ENCODE results near the gene STARD8.

DNA sequence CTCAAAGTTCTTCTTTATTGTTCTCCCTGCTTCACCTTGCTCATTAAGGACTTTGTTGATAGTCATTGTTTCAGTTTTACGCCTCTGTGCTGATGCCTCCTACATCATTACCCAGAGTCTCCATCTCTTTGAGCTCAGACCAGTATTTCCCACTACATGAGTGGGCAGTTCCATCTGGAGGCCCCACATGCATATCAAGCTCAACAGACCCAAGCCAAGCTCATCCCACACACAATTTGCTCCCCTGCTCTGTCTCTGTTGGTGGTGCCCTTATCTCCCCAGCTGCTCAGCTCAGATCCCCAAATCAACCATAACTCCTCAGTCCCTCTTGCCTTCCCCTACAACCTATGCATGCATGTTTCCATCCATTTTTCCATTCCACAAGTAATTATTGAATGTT, 96.3 kb downstream of the STARD8 start:
- no peak for TF ChIP-seq CTCF (IDR thresholded peaks at IDR 0.05)
- TF ChIP-seq POLR2A (IDR thresholded peaks at IDR 0.05), result no peak

All from Peyer's patch (tissue), 4 donors.